ENCODE data around the gene COPG1. TPM values are rescaled to one million over a fixed set of nuclear protein-coding genes. Genes with fewer than 3 reads are reported as not detected.

COPG1 gene
- total and polyA plus RNA-seq, 4 donors = 49.8 to 177 (median 87.0) TPM

- no peak overlapping the region for H3K9ac ChIP-seq (ENCODE audit: low read depth in 1 of 2, low read length in 2 of 2)
- H3K4me3 ChIP-seq (ENCODE audit: low read depth in 1 of 3, low read length in 3 of 3) = no peak overlapping the region
- TF ChIP-seq MAX (IDR thresholded peaks at IDR 0.05) = no peak
- TF ChIP-seq JUND (IDR thresholded peaks at IDR 0.05) = no peak
- no peak for TF ChIP-seq CTCF (IDR thresholded peaks at IDR 0.05; ENCODE audit: low read depth, low read length, missing input control)
- no peak for TF ChIP-seq SP1 (IDR thresholded peaks at IDR 0.05)
- TF ChIP-seq HNF4G (IDR thresholded peaks at IDR 0.05) = no peak
- TF ChIP-seq RXRA (IDR thresholded peaks at IDR 0.05) = no peak
- TF ChIP-seq NR2F2 (IDR thresholded peaks at IDR 0.05) = no peak
- no peak for TF ChIP-seq FOXA2 (IDR thresholded peaks at IDR 0.05)
- no peak for TF ChIP-seq ZBTB33 (IDR thresholded peaks at IDR 0.05)
- no peak for TF ChIP-seq ATF3 (IDR thresholded peaks at IDR 0.05)
- no peak for TF ChIP-seq TAF1 (conservative IDR thresholded peaks at IDR 0.05)
- TF ChIP-seq REST (IDR thresholded peaks at IDR 0.05) = no peak
- no peak for TF ChIP-seq GABPA (IDR thresholded peaks at IDR 0.05 in 1 of 2, conservative IDR thresholded peaks at IDR 0.05 in 1 of 2)
- TF ChIP-seq RAD21 (IDR thresholded peaks at IDR 0.05) = no peak
- TF ChIP-seq EGR1 (IDR thresholded peaks at IDR 0.05; ENCODE audit: low read depth in 2 of 2) = no peak
- no peak for TF ChIP-seq YY1 (IDR thresholded peaks at IDR 0.05)
- TF ChIP-seq FOXA1 (IDR thresholded peaks at IDR 0.05) = no peak
- no peaks in the 10 kb centered on the region for H3K36me3 ChIP-seq (ENCODE audit: control insufficient read depth in 4 of 4, insufficient read depth in 3 of 4, low read depth in 1 of 4, low read length in 3 of 4)
- no peaks in the 10 kb centered on the region for H3K27me3 ChIP-seq (ENCODE audit: control insufficient read depth in 4 of 4, insufficient read depth in 4 of 4, low read length in 3 of 4)
- no peaks in the 10 kb centered on the region for H3K9me3 ChIP-seq (ENCODE audit: control insufficient read depth in 4 of 4, low read length in 3 of 4)
- DNase-seq (ENCODE audit: low spot score) = no peak
- H3K27ac ChIP-seq (ENCODE audit: low read depth in 1 of 2, low read length in 2 of 2) = no peak overlapping the region
- 97% methylated on average over 15 of the region's 15 CpGs for WGBS
- peaks cover 6 to 18% (median 15%) of the 10 kb centered on the region in 4 donors for H3K4me1 ChIP-seq (ENCODE audit: control insufficient read depth in 4 of 4, insufficient read depth in 4 of 4, low read length in 3 of 4)
These were observed 69.5 kb downstream of the COPG1 start for GRCh38 chr3:129318921-129319320.

GRCh38 chr3:129320261-129320660 lies 70.9 kb downstream of the COPG1 start:
- WGBS = 95% methylated on average over 8 of the region's 8 CpGs
- no peak for TF ChIP-seq FOXA1 (IDR thresholded peaks at IDR 0.05)
- no peak for TF ChIP-seq RXRA (IDR thresholded peaks at IDR 0.05)
- no peak for TF ChIP-seq JUND (IDR thresholded peaks at IDR 0.05)
- TF ChIP-seq HNF4A (conservative IDR thresholded peaks at IDR 0.05) = no peak
- TF ChIP-seq MAX (IDR thresholded peaks at IDR 0.05) = no peak
- no peak for TF ChIP-seq ZBTB33 (IDR thresholded peaks at IDR 0.05)
- TF ChIP-seq ATF3 (IDR thresholded peaks at IDR 0.05) = no peak
- no peak for TF ChIP-seq CTCF (IDR thresholded peaks at IDR 0.05; ENCODE audit: low read depth, low read length, missing input control)

More at GRCh38 chr3:129320261-129320660, 70.9 kb downstream of the COPG1 start:
- Histone ChIP-seq H3K27me3 (ENCODE audit: control insufficient read depth in 4 of 4, insufficient read depth in 4 of 4, low read length in 3 of 4) (no peaks in the 10 kb centered on the region), H3K27ac (ENCODE audit: low read depth in 1 of 2, low read length in 2 of 2) (no peak overlapping the region), H3K9me3 (ENCODE audit: control insufficient read depth in 4 of 4, low read length in 3 of 4) (no peaks in the 10 kb centered on the region), H3K4me3 (ENCODE audit: low read depth in 1 of 3, low read length in 3 of 3) (no peak overlapping the region), H3K36me3 (ENCODE audit: control insufficient read depth in 4 of 4, insufficient read depth in 3 of 4, low read depth in 1 of 4, low read length in 3 of 4) (no peaks in the 10 kb centered on the region), H3K9ac (ENCODE audit: low read depth in 1 of 2, low read length in 2 of 2) (no peak overlapping the region), H3K4me1 (ENCODE audit: control insufficient read depth in 4 of 4, insufficient read depth in 4 of 4, low read length in 3 of 4) (peaks cover 3 to 7% (median 6%) of the 10 kb centered on the region in 4 donors)
- no peak for DNase-seq (ENCODE audit: low spot score)
